22Rv1 (cell line): ENCODE results near the gene PTPRG.
A peak's percentile ranks its signal among the peaks of the same experiment; 100 is the strongest.

Experiments
- CTCF ChIP-seq: fragments of 450-650 bp; IDR thresholded peaks from 2 replicates; pipeline ENCODE4 v1.5.1; 2017; ENCODE audit warnings: mild to moderate bottlenecking
- ZFX ChIP-seq: fragments of 450-650 bp; IDR thresholded peaks from 2 replicates; pipeline ENCODE4 v1.6.1; 2017; ENCODE audit warnings: antibody characterized with exemption, borderline replicate concordance

DNA sequence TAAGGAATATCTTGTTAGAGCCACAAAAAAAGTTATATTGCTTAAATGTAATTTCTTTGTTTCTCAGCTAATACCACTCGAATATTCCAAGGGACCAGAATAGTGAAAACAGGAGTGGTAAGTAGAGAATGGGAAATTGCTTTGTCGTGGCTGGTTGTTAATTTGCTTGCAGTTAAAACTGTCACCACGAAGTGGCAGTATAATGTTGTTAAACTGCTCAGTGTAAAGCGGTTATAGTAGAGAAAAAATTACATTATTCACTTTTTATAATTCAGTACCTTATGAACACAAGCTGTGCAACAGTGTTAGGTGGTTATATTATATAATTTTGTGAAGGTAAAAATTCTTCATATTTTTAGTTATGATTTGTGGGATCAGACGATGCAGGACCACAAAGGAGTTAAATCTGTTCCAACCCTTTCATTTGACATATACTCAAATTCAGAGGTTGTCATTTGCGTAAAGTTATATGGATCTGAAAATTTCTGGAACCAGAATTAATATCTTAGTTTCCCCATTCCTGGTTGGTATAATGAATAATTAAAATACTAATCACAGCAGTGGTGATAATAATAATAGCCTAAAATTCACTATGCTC is 640.2 kb downstream of the PTPRG start:
- TF ChIP-seq CTCF: peak; percentile 77
- TF ChIP-seq ZFX: no peak
